K562 (cell line): ENCODE data around the gene DIP2A. TPM values are rescaled to one million over a fixed set of nuclear protein-coding genes. Genes with fewer than 3 reads are reported as not detected.

ENCODE experiments used
- BHLHE40 ChIP-seq: IDR thresholded peaks from 2 replicates; pipeline ENCODE4 v1.6.1; 2011; ENCODE audit warnings: low read length, improper control_type of control experiment
- CBFB ChIP-seq: sonication (generic); formaldehyde crosslinking; IDR thresholded peaks from 2 replicates; pipeline ENCODE4 v1.4.0; 2020; ENCODE audit warnings: mild to moderate bottlenecking, missing genetic modification reagents
- CEBPB ChIP-seq: fragments of 450-650 bp; IDR thresholded peaks from 2 replicates; pipeline ENCODE4 v1.6.1; 2016; ENCODE audit warnings: missing genetic modification characterization, missing compliant biosample characterization
- CREB5 ChIP-seq: fragments of 250-450 bp; sonication (Bioruptor Pico); IDR thresholded peaks from 2 replicates; pipeline ENCODE4 v1.5.0; 2020; ENCODE audit warnings: mild to moderate bottlenecking
- GABPB1 ChIP-seq: sonication (generic); formaldehyde crosslinking; IDR thresholded peaks from 2 replicates; pipeline ENCODE4 v1.8.0; 2022; ENCODE audit warnings: mild to moderate bottlenecking, missing genetic modification reagents
- NKRF ChIP-seq: fragments of 450-650 bp; IDR thresholded peaks from 2 replicates; pipeline ENCODE4 v1.6.1; 2016; ENCODE audit warnings: borderline replicate concordance
- STAT6 ChIP-seq: sonication (generic); formaldehyde crosslinking; IDR thresholded peaks from 2 replicates; pipeline ENCODE4 v1.8.1; 2023; ENCODE audit warnings: mild to moderate bottlenecking, missing genetic modification reagents
- TFE3 ChIP-seq: fragments of 450-650 bp; formaldehyde crosslinking; IDR thresholded peaks from 2 replicates; pipeline ENCODE4 v1.4.0; 2020; ENCODE audit warnings: mild to moderate bottlenecking, mixed read lengths
- YBX1 ChIP-seq: fragments of 450-650 bp; IDR thresholded peaks from 2 replicates; pipeline ENCODE4 v1.7.1; 2016; ENCODE audit warnings: mild to moderate bottlenecking
- ZNF551 ChIP-seq: fragments of 250-450 bp; sonication (Bioruptor Pico); IDR thresholded peaks from 2 replicates; pipeline ENCODE4 v1.5.0; 2021; ENCODE audit warnings: mild to moderate bottlenecking, moderate library complexity
- polyA plus RNA-seq, 8 experiments: library from polyadenylated mRNA; depleted of rRNA in 4 of 8; stranded (reverse) in 5 of 8; unstranded in 3 of 8; fragments of >200 nt; fragmentation: Nextera tagmentation in 2 of 8; fragmentation: Illumina TruSeq in 1 of 8; extraction: Ambion mirVana in 2 of 8; extraction: Trizol in 1 of 8; gene quantifications; 2 replicates each; pipeline versions ENCODE4 v1.2.1 to v1.2.3, GENCODE V29; 2011 to 2014; ENCODE audit warnings: inconsistent platforms in 1 of 8, missing spikeins in 1 of 8
- total RNA-seq, 7 experiments: library from RNA; depleted of rRNA in 6 of 7; stranded (reverse); fragments of >200 nt in 6 of 7; fragmentation: Illumina TruSeq in 2 of 7; extraction: Trizol in 2 of 7; gene quantifications; 2 replicates each; pipeline versions ENCODE4 v1.2.1 to v1.2.3, GENCODE V29; 2011 to 2021; ENCODE audit warnings: low replicate concordance in 1 of 7
- TF ChIP-seq, protein P1 (sequence below): sonication (generic); formaldehyde crosslinking; IDR thresholded peaks from 2 replicates; pipeline ENCODE4 v1.8.1; 2022; ENCODE audit warnings: missing genetic modification reagents
- TF ChIP-seq, protein P2 (sequence below), 2 experiments: fragments of 250-450 bp in 1 of 2; fragments of 450-650 bp in 1 of 2; sonication (Bioruptor Pico) in 1 of 2; IDR thresholded peaks; 2 replicates each; pipeline versions ENCODE4 v1.6.1 to v1.8.0; 2016 to 2021; ENCODE audit warnings: mild to moderate bottlenecking in 2 of 2, moderate library complexity in 2 of 2, missing compliant biosample characterization in 1 of 2, missing genetic modification characterization in 1 of 2
- TF ChIP-seq, protein P3 (sequence below): IDR thresholded peaks from 2 replicates; pipeline ENCODE4 v1.6.1; 2011; ENCODE audit not compliant: insufficient read length; ENCODE audit errors: extremely low read depth
- TF ChIP-seq, protein P4 (sequence below): fragments of 450-650 bp; IDR thresholded peaks from 2 replicates; pipeline ENCODE4 v1.7.0; 2016; ENCODE audit warnings: borderline replicate concordance

DIP2A gene
- total and polyA plus RNA-seq, 9 of the 15 experiments (the other 6 are each of a cell fraction or from before 2014, with no cell fraction given) = 4.3 to 34.5 (median 20.3) TPM

DNA sequence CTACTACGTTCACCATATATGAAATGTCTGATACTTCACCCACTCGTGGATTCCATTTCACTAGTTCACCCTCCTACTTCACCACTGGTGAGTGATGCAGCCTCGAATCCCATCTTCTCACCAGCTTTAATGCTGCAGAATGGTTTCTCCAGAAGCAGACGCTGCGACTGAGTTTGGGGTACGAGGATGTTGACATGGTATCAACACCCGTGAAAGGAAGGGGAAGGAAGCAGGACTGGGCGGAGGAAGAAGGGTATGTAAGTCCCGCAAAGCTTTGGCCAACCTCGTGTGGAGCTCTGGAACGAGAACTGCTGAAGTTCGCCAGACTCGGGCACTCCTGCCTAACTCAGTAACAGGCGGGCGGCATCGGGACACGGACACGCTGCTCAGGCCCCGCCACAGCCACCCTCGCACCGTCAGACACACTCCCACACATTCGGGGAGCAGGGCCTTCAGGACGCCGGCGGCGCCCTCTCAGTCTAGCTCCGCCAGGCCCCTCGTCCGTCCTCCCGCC lies 833 bp upstream of the DIP2A start (continued):
- TF ChIP-seq STAT6 (CRISPR knock-in tag) (no peak; the same call in 1 of the 2 replicates), CBFB (CRISPR knock-in tag) (no peak), TFE3 (CRISPR knock-in tag) (no peak), NKRF (0 out of 2 replicates have a peak, but pooled peaks have one; percentile 16), BHLHE40 (peak; percentile 27; the same call in 1 of the 2 replicates), GABPB1 (CRISPR knock-in tag) (peak; percentile 63; the same call in 1 of the 2 replicates), CREB5 (CRISPR knock-in tag) (no peak), YBX1 (no peak), CEBPB (tag) (no peak), ZNF551 (no peak)
- TF ChIP-seq, protein P1, sequence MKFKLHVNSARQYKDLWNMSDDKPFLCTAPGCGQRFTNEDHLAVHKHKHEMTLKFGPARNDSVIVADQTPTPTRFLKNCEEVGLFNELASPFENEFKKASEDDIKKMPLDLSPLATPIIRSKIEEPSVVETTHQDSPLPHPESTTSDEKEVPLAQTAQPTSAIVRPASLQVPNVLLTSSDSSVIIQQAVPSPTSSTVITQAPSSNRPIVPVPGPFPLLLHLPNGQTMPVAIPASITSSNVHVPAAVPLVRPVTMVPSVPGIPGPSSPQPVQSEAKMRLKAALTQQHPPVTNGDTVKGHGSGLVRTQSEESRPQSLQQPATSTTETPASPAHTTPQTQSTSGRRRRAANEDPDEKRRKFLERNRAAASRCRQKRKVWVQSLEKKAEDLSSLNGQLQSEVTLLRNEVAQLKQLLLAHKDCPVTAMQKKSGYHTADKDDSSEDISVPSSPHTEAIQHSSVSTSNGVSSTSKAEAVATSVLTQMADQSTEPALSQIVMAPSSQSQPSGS (CRISPR knock-in tag) = no peak
- TF ChIP-seq, protein P2, sequence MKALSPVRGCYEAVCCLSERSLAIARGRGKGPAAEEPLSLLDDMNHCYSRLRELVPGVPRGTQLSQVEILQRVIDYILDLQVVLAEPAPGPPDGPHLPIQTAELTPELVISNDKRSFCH (CRISPR knock-in tag; IDR thresholded peaks at IDR 0.05) = no peak
- TF ChIP-seq, protein P2 (tag; IDR thresholded peaks at IDR 0.05) = no peak; the same call in 1 of the 2 replicates
- TF ChIP-seq, protein P3, sequence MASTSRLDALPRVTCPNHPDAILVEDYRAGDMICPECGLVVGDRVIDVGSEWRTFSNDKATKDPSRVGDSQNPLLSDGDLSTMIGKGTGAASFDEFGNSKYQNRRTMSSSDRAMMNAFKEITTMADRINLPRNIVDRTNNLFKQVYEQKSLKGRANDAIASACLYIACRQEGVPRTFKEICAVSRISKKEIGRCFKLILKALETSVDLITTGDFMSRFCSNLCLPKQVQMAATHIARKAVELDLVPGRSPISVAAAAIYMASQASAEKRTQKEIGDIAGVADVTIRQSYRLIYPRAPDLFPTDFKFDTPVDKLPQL = no peak
- TF ChIP-seq, protein P4, sequence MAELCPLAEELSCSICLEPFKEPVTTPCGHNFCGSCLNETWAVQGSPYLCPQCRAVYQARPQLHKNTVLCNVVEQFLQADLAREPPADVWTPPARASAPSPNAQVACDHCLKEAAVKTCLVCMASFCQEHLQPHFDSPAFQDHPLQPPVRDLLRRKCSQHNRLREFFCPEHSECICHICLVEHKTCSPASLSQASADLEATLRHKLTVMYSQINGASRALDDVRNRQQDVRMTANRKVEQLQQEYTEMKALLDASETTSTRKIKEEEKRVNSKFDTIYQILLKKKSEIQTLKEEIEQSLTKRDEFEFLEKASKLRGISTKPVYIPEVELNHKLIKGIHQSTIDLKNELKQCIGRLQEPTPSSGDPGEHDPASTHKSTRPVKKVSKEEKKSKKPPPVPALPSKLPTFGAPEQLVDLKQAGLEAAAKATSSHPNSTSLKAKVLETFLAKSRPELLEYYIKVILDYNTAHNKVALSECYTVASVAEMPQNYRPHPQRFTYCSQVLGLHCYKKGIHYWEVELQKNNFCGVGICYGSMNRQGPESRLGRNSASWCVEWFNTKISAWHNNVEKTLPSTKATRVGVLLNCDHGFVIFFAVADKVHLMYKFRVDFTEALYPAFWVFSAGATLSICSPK = peak; percentile 43; the same call in 1 of the 2 replicates
